Measurements from ENCODE around the gene PLA1A. TPM values are rescaled to one million over a fixed set of nuclear protein-coding genes. Genes with fewer than 3 reads are reported as not detected.
"Not testable (repeated sequence)": the region's sequence is repeated elsewhere in the genome, so short reads cannot be mapped to it uniquely, and the experiment has no call there.

The PLA1A gene
- total RNA-seq, 2 donors from 2014 or later, result 0.58 to 1.3 TPM

- Histone ChIP-seq H3K9ac (ENCODE audit: low read depth in 2 of 2, low read length in 2 of 2) (no peak overlapping the region), H3K27me3 (no peaks in the 10 kb centered on the region), H3K27ac (no peak overlapping the region), H3K4me3 (no peak overlapping the region), H3K4me1 (no peaks in the 10 kb centered on the region), H3K36me3 (no peaks in the 10 kb centered on the region), H3K9me3 (no peaks in the 10 kb centered on the region)
- peak; percentile 49 for DNase-seq
- intact Hi-C loops (cut with DNase I), result no loop called here
- TF ChIP-seq, protein P1, sequence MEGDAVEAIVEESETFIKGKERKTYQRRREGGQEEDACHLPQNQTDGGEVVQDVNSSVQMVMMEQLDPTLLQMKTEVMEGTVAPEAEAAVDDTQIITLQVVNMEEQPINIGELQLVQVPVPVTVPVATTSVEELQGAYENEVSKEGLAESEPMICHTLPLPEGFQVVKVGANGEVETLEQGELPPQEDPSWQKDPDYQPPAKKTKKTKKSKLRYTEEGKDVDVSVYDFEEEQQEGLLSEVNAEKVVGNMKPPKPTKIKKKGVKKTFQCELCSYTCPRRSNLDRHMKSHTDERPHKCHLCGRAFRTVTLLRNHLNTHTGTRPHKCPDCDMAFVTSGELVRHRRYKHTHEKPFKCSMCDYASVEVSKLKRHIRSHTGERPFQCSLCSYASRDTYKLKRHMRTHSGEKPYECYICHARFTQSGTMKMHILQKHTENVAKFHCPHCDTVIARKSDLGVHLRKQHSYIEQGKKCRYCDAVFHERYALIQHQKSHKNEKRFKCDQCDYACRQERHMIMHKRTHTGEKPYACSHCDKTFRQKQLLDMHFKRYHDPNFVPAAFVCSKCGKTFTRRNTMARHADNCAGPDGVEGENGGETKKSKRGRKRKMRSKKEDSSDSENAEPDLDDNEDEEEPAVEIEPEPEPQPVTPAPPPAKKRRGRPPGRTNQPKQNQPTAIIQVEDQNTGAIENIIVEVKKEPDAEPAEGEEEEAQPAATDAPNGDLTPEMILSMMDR (IDR thresholded peaks at IDR 0.05), result no peak
These were observed 9.6 kb upstream of the PLA1A start for GRCh38 chr3:119588112-119588511.

DNA sequence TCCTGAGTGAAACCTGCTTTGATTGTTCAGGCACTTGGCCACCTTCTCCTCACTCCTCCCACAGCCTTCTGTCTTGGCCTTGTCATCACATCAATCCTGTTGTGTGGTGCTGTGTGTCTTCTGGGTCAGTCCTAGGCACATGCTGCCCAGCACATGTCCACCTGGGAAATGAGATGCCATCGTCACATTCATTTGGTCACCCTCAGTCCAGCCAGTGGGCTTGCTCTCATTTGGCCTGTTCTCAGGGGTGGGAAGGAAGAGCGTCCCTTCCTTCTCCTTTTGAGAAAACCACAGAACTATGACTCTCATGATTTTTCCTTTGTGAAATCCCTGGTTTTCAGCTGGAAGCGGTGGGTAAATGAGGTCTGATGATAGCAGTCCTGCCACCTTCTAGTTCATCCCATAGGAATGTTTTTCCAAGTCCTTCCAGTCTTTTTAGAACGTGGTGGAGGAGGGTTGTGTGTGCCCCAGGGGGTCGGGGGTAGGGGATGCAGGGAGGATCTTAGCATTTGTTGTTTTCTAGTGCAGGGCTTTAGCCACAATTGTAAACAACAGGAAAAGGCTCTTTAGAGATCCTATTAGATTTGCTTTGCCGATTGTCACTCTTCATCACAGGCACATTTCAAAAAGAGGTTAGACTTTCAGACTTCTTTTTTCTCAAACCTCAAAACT is 8.4 kb upstream of the PLA1A start:
- no peak for DNase-seq
- H3K27ac ChIP-seq, result no peak overlapping the region

GRCh38 chr3:119590706-119591105 is 7.0 kb upstream of the PLA1A start:
- Histone ChIP-seq H3K27ac (no peak overlapping the region), H3K36me3 (no peaks in the 10 kb centered on the region), H3K9me3 (no peaks in the 10 kb centered on the region), H3K27me3 (no peaks in the 10 kb centered on the region), H3K9ac (ENCODE audit: low read depth in 2 of 2, low read length in 2 of 2) (no peak overlapping the region), H3K4me3 (no peak overlapping the region), H3K4me1 (no peaks in the 10 kb centered on the region)
- no peak for DNase-seq
- intact Hi-C loops (cut with DNase I), result no loop called here
- TF ChIP-seq, protein P1 (IDR thresholded peaks at IDR 0.05), result no peak

More for the DNA sequence above, 8.4 kb upstream of the PLA1A start:
- no peaks in the 10 kb centered on the region for H3K27me3 ChIP-seq
- no peaks in the 10 kb centered on the region for H3K4me1 ChIP-seq
- H3K4me3 ChIP-seq, result no peak overlapping the region
- TF ChIP-seq, protein P1 (IDR thresholded peaks at IDR 0.05), result no peak
- no peaks in the 10 kb centered on the region for H3K36me3 ChIP-seq
- intact Hi-C loops (cut with DNase I), result no loop called here
- no peaks in the 10 kb centered on the region for H3K9me3 ChIP-seq
- no peak overlapping the region for H3K9ac ChIP-seq (ENCODE audit: low read depth in 2 of 2, low read length in 2 of 2)

DNA sequence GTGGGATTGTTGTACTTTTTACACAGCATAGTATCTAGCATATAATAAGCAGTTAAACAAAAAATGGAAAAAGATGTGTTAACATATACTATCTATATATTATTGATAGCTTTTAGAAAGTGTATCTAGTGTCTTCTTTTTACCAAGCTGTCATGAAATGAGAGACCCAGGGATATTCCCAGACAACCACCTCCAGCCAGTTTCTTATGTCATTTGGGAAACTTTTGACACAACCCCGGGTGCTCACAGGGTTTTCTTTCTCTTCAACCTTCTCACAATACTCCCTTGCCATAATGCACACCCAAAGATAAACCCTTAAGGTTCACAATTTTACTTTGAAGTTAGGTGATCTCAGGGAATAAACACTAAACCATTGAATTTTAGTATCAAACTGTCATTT is 4.8 kb upstream of the PLA1A start:
- H3K27me3 ChIP-seq, result no peaks in the 10 kb centered on the region
- H3K27ac ChIP-seq, result no peak overlapping the region
- H3K4me3 ChIP-seq, result no peak overlapping the region
- H3K36me3 ChIP-seq, result no peaks in the 10 kb centered on the region
- DNase-seq, result no peak
- intact Hi-C loops (cut with DNase I), result no loop called here
- H3K9me3 ChIP-seq, result no peaks in the 10 kb centered on the region
- no peak overlapping the region for H3K9ac ChIP-seq (ENCODE audit: low read depth in 2 of 2, low read length in 2 of 2)
- no peaks in the 10 kb centered on the region for H3K4me1 ChIP-seq
- TF ChIP-seq, protein P1 (IDR thresholded peaks at IDR 0.05), result no peak

- intact Hi-C loops (cut with DNase I), result no loop called here
- TF ChIP-seq, protein P1 (IDR thresholded peaks at IDR 0.05), result no peak
- no peaks in the 10 kb centered on the region for H3K36me3 ChIP-seq
- H3K4me1 ChIP-seq, result no peaks in the 10 kb centered on the region
- no peak overlapping the region for H3K27ac ChIP-seq
- no peak overlapping the region for H3K4me3 ChIP-seq
- H3K9me3 ChIP-seq, result no peaks in the 10 kb centered on the region
- no peak for DNase-seq
- H3K9ac ChIP-seq (ENCODE audit: low read depth in 2 of 2, low read length in 2 of 2), result no peak overlapping the region
- H3K27me3 ChIP-seq, result no peaks in the 10 kb centered on the region
These were observed 3.6 kb upstream of the PLA1A start for GRCh38 chr3:119594066-119594465.

DNA sequence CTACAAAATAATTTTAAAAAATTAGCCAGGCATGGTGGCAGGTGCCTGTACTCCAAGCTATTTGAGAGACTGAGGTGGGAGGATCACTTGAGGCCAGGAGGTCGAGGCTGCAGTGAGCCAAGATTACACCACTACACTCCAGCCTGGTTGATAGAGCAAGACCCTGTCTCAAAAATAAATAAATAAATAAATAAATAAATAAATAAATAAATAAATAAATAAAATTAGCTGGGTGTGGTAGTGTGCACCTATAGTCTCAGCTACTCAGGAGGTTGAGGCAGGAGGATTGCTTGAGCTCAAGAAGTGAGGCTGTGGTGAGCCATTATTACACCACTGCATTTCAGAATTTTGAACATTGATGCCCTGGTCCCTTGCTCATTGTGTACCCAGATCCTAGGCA is 2.8 kb upstream of the PLA1A start:
- H3K27me3 ChIP-seq; H3K4me3 ChIP-seq; H3K4me1 ChIP-seq; H3K9ac ChIP-seq (ENCODE audit: low read depth in 2 of 2, low read length in 2 of 2); DNase-seq; H3K36me3 ChIP-seq; H3K9me3 ChIP-seq; intact Hi-C loops (cut with DNase I); H3K27ac ChIP-seq: not testable (repeated sequence)

Data from colonic mucosa (tissue), 4 donors.